HL-60 (cell line): ENCODE results near the gene IGF2R.

ENCODE experiments used
- DNase-seq, 2 experiments: peaks; one replicate each; pipeline ENCODE4 v3.0.0-alpha.2; 2010 to 2020; ENCODE audit warnings: low read depth in 1 of 2, low spot score in 1 of 2
- H3K27ac ChIP-seq: fragments of 250-450 bp; sonication (Bioruptor Pico); replicated peaks from 2 replicates; pipeline ENCODE4 v1.5.1; 2020; ENCODE audit warnings: mild to moderate bottlenecking, moderate library complexity
- H3K27me3 ChIP-seq: fragments of 250-450 bp; sonication (Bioruptor Pico); 2 replicates; pipeline ENCODE4 v1.5.1; 2021; ENCODE audit warnings: mild to moderate bottlenecking, moderate library complexity; ENCODE audit not compliant: insufficient read depth, poor library complexity, severe bottlenecking
- H3K4me3 ChIP-seq: replicated peaks from 2 replicates; pipeline ENCODE4 v1.5.1; 2011; ENCODE audit warnings: mild to moderate bottlenecking, control low read depth, low read length; ENCODE audit not compliant: insufficient read depth
- CTCF ChIP-seq: IDR thresholded peaks from one replicate; pipeline ENCODE4 v1.5.1; 2011; ENCODE audit warnings: low read length, control low read depth, inconsistent platforms; ENCODE audit not compliant: insufficient read depth
- GABPA ChIP-seq: IDR thresholded peaks from 2 replicates; pipeline ENCODE4 v1.6.1; 2012; ENCODE audit warnings: low read depth
- POLR2AphosphoS5 ChIP-seq: IDR thresholded peaks from 2 replicates; pipeline ENCODE4 v1.6.1; 2012; ENCODE audit warnings: low read depth
- REST ChIP-seq: IDR thresholded peaks from 2 replicates; pipeline ENCODE4 v1.6.1; 2012; ENCODE audit warnings: low read depth; ENCODE audit not compliant: insufficient replicate concordance
- SPI1 ChIP-seq: IDR thresholded peaks from 2 replicates; pipeline ENCODE4 v1.6.1; 2012; ENCODE audit warnings: low read depth, mild to moderate bottlenecking, borderline replicate concordance

Gene IGF2R

GRCh38 chr6:159995405-159995804, 26.5 kb downstream of the IGF2R start:
- Histone ChIP-seq H3K27me3 (no peaks in the 10 kb centered on the region), H3K27ac (no peak overlapping the region), H3K4me3 (no peak overlapping the region)
- TF ChIP-seq POLR2AphosphoS5 (no peak), CTCF (no peak)
- no peak for DNase-seq

GRCh38 chr6:159996087-159996622, 27.3 kb downstream of the IGF2R start:
- TF ChIP-seq POLR2AphosphoS5 (no peak), CTCF (no peak), SPI1 (no peak), GABPA (no peak), REST (no peak)
- no peak for DNase-seq
- Histone ChIP-seq H3K4me3 (no peak overlapping the region), H3K27ac (no peak overlapping the region), H3K27me3 (no peaks in the 10 kb centered on the region)

- no peaks in the 10 kb centered on the region for H3K27me3 ChIP-seq
- H3K4me3 ChIP-seq = no peak overlapping the region
- TF ChIP-seq POLR2AphosphoS5 (no peak), CTCF (no peak), REST (no peak), GABPA (no peak), SPI1 (no peak)
- no peak for DNase-seq
- H3K27ac ChIP-seq = no peak overlapping the region
Observed at GRCh38 chr6:159996626-159997497, 28.0 kb downstream of the IGF2R start.
